ENCODE results near the gene WFIKKN2.

Gene WFIKKN2

DNA sequence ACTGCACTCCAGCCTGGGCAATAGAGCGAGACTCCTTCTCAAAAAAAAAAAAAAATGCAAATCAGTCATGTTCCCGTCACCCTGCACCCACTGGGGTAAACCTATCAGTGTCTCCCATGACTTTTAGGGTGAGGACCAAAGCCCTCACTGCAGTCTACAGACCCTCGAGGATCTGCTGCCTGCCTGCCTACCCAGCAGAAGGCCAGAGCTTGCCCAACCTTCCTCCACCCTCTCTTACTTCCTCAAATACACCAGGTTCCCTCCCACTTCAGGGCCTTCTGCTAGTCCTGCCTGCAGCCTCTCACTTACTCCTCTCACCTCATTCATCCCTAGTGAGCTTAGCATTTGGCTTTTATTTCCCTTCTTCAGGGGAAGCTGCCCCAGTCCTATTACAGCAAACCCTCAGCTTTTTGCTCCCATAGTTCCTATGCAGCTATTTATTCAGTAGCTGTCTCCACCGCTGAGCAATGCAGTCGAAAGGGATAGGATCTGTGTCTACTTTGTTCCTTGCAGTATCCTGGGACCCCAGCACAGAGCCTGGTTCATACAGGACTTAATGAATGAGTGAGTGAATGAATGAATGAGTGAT lies 48.6 kb downstream of the WFIKKN2 start:
- in situ Hi-C loops (cut with HindIII; ENCODE audit: low sequenced_read_pairs), result no loop called here
- TF ChIP-seq, protein P1, sequence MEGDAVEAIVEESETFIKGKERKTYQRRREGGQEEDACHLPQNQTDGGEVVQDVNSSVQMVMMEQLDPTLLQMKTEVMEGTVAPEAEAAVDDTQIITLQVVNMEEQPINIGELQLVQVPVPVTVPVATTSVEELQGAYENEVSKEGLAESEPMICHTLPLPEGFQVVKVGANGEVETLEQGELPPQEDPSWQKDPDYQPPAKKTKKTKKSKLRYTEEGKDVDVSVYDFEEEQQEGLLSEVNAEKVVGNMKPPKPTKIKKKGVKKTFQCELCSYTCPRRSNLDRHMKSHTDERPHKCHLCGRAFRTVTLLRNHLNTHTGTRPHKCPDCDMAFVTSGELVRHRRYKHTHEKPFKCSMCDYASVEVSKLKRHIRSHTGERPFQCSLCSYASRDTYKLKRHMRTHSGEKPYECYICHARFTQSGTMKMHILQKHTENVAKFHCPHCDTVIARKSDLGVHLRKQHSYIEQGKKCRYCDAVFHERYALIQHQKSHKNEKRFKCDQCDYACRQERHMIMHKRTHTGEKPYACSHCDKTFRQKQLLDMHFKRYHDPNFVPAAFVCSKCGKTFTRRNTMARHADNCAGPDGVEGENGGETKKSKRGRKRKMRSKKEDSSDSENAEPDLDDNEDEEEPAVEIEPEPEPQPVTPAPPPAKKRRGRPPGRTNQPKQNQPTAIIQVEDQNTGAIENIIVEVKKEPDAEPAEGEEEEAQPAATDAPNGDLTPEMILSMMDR (IDR thresholded peaks at IDR 0.05; ENCODE audit: low read depth, low read length, missing control alignments), result no peak
- H3K4me3 ChIP-seq (ENCODE audit: low read depth, low read length), result no peak overlapping the region
- DNase-seq (ENCODE audit: low read depth), result no peak

DNA sequence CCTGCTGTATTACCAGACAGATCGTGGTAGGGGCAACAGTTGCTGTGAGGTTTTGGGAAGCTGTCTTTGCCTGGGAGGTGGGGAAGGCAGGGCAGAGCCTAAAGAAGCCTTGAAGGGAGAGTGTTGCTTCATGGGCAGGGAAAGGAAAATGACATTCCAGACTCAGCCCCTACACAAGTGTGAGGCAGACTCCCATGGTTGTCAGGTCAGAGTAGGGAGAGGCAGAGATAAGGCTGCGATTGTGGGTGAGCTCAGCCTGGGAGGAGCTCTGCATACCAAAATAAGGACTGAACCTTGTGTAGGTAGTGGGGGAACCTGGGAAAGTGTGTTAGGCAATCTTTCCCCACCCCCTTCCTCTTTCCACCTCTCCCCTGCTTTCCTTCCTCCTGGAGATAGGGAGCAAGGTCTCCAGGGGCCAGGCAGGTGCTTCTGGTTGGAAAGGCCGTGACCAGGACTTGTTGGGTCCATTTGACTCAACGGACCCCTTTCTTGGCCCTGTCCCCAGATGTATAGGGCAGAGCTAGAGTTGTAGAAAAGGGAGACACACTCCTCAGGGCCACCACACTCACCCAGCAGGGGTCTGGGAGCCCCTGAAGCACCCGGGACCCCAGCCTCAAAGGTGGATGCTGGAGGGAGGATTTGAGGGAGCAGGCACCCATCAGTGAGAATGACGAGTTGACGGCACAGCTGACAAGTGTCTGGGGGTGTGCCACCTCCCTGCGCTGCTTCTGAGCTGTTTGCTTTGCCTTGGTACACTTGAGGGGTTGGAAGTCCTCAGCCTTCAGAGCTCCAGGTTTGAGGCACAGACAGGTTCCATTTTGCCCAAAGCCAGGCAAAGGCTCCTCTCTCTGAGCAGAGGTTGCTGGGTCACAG lies 49.3 kb downstream of the WFIKKN2 start:
- in situ Hi-C loops (cut with HindIII; ENCODE audit: low sequenced_read_pairs), result no loop called here
- H3K4me3 ChIP-seq (ENCODE audit: low read depth, low read length), result no peak overlapping the region
- TF ChIP-seq, protein P1 (IDR thresholded peaks at IDR 0.05; ENCODE audit: low read depth, low read length, missing control alignments), result no peak
- no peak for DNase-seq (ENCODE audit: low read depth)

DNA sequence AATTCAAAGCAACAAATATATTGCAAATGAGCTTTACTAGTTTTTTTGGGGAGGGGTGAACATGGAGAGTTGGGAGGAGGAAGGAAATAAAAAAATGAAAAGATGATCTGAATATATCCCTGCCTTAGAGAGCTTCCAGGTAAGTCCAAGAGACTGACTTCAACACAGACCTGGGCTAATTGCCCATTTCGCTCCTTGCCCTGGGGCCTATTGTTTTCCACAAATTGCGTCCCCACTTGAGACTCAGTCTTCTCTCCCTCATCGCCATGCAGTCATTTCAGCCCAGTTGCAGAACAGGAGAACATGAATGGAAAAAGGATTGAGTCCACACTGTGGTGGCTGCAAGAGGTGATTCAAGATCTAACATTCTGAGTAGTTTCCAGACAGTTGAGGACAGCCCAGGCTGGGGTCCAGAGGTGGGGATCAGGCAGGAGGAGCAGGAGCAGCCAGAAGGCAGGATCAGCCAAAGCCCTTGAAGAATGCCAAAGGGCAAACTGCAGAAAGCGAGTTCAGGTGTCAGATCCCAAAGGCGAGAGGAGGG lies 52.4 kb downstream of the WFIKKN2 start:
- TF ChIP-seq, protein P1 (IDR thresholded peaks at IDR 0.05; ENCODE audit: low read depth, low read length, missing control alignments), result no peak
- no peak for DNase-seq (ENCODE audit: low read depth)
- in situ Hi-C loops (cut with HindIII; ENCODE audit: low sequenced_read_pairs), result no loop called here
- no peak overlapping the region for H3K4me3 ChIP-seq (ENCODE audit: low read depth, low read length)

DNA sequence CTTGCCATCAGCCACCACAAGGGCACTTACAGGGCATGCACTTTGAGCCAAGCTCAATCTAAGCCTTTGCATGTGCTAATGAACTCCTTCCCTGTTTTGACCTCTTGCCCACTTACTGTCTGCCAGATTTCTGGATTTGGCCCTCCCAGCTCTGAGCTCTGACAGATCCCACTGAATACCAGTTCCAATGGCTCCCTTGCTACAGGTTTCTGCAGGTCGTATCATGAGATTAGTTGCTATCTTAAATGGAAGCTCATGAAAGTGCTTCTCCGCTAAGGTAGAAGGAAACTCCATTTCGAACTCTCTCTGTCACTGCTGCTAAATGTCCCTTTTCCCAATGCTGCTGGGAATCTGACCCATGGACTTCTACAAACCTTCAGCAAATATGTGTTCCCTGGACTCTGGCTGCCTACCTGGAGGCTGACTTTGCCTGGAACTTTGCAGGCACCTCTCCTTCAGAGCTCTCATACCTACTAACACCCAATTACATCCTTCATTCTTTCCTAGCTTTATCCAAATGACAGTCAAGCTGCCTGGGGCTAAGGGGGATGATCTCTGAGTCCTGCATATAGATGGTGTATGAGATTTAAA lies 54.2 kb downstream of the WFIKKN2 start:
- in situ Hi-C loops (cut with HindIII; ENCODE audit: low sequenced_read_pairs), result no loop called here
- no peak for DNase-seq (ENCODE audit: low read depth)
- no peak overlapping the region for H3K4me3 ChIP-seq (ENCODE audit: low read depth, low read length)
- TF ChIP-seq, protein P1 (IDR thresholded peaks at IDR 0.05; ENCODE audit: low read depth, low read length, missing control alignments), result no peak

DNA sequence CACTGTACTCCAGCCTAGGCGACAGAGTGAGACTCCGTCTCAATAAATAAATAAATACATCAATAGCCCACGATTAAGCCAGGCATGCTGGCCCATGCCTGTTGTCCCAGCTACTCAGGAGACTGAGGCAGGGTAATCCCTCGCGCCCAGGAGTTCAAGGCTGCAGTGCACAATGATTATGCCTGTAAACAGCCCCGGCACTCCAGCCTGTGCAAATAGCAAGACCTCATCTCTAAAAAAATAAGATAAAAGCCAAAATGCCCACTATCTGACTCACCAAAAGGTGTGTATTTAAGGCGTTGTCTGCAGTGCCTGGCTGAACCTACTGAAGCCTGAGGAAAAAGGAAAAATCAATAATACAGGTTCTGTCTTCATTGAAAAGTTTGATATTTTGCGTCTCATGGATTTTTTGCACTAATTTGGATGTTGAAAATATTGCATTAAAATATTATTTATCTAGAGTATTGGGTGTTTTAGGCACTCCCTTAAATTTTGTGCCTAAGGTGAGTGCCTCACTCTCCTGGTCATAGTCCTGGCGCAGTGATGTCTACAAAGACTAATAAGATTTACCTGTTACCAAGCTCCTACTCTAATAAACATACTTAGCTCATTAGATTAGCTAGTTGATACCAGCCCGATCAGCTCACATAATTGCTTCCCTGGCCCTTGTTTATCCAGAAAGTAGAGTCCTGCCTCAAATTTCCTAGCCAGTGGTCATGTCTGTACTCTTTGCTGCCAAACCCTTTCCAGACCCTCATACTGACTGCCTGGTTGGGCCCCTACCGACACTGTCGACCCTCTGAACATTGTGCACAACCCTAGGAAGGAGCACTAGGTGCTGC lies 55.5 kb downstream of the WFIKKN2 start:
- no peak overlapping the region for H3K4me3 ChIP-seq (ENCODE audit: low read depth, low read length)
- TF ChIP-seq, protein P1 (IDR thresholded peaks at IDR 0.05; ENCODE audit: low read depth, low read length, missing control alignments), result no peak
- DNase-seq (ENCODE audit: low read depth), result no peak
- in situ Hi-C loops (cut with HindIII; ENCODE audit: low sequenced_read_pairs), result no loop called here

DNA sequence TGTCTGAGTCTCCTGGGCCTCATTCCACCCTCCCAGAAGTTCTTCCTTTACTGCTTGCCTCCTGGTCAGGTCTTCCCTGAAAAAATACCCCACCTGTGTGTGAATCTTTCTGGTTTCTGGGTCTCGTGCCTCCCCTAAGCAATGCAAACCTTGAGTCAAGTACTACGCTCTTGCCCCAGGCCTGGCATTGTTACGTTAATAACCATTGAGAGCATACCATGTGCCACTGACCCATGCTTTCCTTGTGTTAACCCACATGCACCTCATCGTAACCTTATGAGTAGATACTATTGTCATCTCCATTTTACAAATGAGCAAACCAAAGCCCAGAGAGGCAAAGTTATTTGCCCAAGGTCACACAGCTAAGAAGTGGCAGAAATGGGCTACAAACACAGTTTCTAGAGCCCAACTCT lies 56.2 kb downstream of the WFIKKN2 start:
- no peak overlapping the region for H3K4me3 ChIP-seq (ENCODE audit: low read depth, low read length)
- in situ Hi-C loops (cut with HindIII; ENCODE audit: low sequenced_read_pairs), result no loop called here
- DNase-seq (ENCODE audit: low read depth), result no peak
- TF ChIP-seq, protein P1 (IDR thresholded peaks at IDR 0.05; ENCODE audit: low read depth, low read length, missing control alignments), result no peak
